ENCODE data around the gene TMEM61.

DNA sequence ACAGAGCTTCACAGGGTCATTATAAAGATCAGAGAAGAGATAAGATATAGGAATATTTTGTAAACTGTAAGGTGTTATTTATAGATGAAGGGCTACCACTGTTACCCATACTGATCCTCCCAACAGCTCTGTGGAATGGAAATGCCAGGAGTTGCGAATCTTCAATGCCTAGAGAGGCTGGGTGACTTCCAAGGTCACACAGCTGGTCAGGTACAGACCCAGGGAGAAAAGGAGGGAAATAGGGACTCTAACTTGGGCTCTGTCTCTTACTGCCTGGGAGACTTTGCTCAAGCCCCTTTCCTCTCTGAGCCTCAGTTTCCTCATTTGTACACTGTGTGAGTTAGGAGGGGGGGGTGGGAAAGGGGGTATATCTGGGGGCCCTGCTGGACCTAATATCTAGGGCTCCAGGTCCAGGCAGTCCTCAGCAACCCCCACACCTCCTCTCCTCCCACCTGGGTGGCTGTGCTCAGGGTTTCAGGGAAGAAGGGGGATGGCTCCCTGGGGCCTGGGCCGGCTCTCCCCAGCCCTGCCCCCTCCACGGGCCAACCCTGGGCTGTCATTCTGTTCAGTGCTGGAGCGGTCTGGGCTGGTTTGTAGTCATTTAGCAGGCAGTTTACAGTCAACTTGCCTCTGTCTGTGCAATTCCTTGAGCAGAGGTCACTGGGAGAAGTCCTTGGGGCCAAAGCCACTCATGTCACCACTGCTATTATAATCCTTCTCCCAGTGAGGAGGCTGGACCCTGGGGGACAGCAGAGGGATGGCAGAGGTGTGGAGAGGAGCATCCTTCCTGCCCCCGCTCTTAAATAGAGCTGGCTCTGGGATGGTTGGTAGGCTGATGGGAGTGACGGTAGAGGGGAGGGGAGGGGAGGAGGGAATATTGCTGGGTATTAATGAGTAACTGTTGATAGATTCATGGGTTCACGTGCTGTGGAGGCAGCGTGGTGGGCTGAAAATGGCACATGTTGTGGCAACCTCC is 20.0 kb downstream of the TMEM61 start:
- TF ChIP-seq, protein P1, sequence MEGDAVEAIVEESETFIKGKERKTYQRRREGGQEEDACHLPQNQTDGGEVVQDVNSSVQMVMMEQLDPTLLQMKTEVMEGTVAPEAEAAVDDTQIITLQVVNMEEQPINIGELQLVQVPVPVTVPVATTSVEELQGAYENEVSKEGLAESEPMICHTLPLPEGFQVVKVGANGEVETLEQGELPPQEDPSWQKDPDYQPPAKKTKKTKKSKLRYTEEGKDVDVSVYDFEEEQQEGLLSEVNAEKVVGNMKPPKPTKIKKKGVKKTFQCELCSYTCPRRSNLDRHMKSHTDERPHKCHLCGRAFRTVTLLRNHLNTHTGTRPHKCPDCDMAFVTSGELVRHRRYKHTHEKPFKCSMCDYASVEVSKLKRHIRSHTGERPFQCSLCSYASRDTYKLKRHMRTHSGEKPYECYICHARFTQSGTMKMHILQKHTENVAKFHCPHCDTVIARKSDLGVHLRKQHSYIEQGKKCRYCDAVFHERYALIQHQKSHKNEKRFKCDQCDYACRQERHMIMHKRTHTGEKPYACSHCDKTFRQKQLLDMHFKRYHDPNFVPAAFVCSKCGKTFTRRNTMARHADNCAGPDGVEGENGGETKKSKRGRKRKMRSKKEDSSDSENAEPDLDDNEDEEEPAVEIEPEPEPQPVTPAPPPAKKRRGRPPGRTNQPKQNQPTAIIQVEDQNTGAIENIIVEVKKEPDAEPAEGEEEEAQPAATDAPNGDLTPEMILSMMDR (IDR thresholded peaks at IDR 0.05) = no peak
- TF ChIP-seq EP300 (IDR thresholded peaks at IDR 0.05) = no peak

Data from stomach (tissue), 4 donors.